ENCODE data around the gene RAB3D.
"Not testable (repeated sequence)": the region's sequence is repeated elsewhere in the genome, so short reads cannot be mapped to it uniquely, and the experiment has no call there.

RAB3D gene

DNA sequence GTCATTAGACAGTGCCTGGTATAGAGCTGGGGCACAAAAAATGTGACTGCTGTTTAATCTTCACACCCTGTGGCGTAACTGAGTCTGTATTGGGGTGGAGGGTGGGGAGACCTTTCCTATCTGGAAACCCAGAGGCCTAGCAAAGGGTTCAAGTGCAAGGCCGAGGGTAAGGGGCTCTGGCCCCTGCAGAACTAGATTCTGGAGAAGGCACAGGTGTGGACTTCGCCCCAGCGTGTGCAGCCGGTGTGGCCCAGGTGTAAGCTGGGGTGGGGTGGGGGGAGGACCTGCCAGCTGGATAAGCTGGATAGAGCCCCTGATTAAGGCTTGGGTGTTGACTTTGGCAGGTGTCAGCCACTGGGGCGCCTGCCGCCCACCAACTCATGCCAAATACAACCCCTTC is 1.3 kb downstream of the RAB3D start:
- DNase-seq, result no peak

DNA sequence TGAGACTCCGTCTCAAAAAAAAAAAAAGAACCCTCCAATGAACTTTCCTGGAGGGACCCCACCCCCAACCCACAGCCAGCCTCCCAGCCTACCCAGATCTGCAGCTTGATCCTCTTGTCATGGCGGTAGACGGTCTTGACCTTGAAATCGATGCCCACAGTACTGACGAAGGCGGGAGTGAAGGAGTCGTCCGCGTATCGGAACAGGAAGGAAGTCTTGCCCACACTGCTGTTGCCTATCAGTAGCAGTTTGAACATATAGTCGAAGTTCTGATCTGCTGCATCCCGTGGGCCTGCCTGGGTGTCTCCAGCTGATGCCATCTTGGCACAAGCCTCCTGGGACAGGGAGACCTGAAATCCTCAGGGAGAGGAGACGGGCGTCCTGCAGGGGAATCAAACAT is 2.4 kb downstream of the RAB3D start:
- DNase-seq, result no peak

DNA sequence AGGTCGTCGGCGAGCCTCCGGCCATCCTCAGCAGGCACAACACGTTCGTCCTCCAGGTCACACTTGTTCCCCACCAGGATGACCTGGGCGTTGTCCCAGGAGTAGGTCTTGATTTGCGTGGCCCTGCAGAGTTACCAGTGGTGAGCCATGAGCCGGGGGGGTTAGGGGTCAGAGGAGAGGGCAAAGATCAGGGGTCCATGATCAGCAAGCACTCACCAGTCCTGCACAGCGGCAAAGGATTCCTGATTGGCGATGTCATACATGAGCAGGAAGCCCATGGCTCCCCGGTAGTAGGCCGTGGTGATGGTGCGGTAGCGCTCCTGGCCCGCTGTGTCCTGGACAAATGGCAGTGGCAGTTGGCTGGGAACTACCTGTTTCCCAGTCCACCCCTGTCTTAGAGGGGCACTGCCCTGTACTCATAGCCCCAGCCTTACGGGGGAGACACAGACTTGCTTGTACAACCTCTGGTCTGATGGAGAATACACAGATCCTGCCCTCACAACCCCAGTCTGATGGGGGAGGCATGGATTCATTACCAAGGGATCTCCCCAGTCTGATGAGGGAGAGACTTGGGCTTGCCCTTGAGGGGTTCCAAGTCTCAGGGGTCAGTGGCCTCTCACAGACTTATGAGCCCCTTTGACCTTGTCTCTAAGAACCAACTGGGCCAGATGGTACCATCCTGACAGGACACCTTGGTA is 3.9 kb downstream of the RAB3D start:
- no peak for DNase-seq

DNA sequence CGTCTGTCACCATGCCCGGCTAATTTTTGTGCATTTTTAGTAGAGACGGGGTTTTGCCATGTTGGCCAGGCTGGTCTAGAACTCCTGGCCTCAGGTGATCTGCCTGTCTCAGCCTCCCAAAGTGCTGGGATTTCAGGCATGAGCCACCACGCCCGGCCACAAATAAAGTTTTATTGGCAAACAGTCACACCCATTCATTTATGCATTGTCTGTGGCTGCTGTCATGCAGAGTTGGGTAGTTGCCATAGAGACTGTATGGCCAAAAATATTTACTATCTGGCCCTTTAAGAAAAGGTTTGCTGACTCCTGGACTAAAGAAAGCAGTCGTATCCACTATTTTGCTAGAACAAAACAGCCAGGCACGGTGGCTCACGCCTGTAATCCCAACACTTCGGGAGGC is 5.6 kb downstream of the RAB3D start:
- DNase-seq, result not testable (repeated sequence)

DNA sequence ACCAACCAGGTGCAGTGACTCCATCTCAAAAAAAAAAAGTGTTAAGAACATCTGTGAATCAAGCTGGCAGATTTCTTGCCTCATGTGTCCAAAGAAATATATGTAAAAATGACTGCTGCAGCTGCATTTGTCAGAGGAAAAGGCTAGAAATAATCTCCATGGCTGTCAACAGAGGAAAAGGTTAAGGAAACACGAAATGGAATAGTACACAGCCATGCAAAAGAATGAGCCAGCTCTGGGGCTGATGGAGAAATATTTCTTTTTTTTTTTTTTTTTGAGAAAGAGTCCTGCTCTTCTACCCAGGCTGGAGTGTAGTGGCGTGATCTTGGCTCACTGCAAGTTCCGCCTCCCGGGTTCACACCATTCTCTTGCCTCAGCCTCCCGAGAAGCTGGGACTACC is 6.6 kb downstream of the RAB3D start:
- no peak for DNase-seq

DNA sequence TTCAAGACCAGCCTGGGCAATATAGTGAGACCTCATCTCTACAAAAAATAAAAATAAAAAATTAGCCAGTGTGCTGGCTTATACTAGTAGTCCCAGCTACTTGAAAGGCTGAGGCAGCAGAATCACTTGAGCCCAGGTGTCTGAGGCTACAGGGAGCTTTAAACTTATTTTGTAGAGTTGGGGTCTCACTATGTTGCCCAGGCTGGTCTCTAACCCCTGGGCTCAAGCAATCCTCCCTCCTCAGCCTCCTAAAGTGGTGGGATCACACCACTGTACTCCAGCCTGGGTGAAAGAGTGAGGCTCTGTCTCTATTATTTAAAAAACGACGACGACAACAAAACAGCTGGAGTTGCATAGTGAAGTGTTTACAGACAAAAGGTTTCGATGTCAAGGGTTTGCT is 8.0 kb downstream of the RAB3D start:
- no peak for DNase-seq

DNA sequence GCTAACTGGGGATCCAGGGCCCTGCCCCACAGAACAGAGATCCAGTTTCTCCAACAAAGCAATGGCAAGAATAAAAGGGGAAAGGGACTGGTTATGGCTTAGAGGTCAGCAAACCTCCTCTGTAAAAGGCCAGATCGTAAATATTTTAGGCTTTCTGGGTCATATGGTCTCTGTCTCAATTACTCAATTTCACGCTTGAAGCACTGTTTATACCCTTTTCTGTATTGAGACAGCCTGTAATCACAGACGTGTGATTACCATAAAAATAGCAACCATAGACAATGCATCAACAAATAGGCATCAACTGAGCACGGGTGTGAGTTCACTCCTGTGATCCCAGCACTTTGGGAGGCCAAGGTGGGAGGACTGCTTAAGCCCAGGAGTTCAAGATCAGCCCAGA is 9.3 kb downstream of the RAB3D start:
- DNase-seq, result no peak

DNA sequence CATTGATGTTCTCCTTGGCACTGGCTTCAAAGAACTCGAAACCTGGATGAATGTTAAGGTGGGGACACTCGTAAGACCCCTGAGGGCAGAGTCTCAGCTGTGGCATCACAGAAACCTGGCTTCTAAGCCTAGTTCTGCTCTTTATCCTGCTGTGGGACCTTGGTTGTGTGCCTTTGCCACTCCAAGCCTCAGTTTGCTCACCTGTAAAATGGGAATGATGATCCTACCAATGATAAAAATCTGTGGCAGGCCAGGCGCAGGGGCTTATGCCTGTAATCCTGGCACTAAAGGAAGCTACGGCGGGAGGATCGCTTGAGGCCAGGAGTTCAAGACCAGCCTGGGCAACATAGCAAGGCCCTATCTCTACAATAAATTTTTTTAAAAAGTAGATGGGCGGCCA is 13.9 kb downstream of the RAB3D start:
- no peak for DNase-seq

DNA sequence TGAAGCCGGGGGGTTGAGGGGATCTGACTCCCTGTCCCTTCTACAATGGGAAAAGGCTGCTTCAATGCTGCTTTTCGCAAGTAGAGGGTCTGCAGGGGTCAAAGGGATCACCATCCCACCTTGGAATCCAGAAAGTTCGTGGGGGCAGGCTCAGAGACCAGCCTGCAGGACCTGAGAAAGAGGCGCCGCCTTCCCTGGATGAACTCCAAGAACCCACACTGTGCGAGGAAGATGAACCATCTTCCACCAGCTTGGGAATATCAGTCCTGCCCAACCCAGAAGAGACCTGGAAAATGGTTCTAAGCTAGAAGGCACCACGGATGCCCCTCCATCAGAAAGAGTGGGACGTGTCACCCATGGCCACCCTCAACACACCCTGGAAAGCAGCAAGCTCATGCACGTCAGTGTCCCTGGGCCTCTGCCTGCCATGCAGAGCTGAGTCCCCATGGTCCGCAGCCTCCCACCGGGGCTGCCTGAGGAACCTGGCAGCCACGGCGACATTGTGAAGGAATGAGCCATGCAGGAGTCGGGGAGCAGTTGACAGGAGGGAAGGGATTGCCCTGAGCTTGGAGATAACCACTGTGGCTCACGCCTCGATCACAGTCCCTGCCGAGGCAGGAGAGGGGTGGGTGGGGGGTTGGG is 14.6 kb downstream of the RAB3D start:
- DNase-seq, result no peak

DNA sequence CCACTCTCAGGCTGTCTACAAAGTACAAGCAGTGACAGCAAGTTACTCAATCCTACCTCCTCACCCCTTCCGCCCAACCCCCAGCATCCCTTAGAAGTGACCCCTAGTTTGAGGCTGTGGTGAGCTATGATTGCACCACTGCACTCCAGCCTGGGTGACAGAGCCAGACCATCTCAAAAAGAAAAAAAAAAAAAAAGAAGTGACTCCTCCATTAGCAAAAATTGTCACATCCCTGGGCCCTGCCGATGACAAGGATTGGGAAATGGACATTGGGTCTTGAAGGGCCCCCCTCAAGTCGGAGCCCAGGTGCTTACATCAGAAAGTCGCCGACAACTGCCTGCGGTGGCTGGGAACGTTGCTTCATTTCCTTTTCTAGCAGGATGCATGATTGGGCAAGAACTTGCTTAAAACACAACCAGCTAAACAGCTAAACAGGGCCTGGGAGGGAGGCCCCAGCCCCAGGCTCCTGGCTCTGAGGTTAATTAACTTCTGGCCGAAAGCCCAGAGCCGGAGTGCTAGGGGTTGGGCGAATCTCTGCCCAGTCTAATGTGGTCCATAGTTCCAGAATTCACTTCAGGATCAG is 15.3 kb downstream of the RAB3D start:
- peak; percentile 66 for DNase-seq

DNA sequence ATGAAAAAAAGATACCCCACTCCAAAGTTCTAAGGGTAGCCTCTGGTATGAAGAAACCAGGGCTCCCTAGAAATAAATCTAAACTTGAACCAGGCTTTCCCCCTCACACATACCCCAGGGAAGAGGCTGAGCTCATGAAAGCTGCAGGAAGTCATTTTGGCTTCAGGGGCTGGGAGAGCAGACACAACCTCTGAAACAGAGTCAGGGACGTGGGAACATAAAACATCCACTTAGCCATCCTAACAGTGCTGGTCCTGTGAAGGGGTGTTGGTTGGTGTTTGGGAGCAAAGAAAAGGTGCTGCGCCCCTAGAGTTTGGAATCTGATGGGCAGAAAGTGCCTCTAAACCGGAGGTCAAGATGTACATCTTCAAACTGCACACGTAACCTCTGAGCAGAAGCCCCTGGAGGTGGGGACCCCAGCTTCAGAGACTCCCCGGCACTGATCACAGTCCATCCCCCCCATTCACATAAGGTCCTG is 15.8 kb downstream of the RAB3D start:
- DNase-seq, result no peak

DNA sequence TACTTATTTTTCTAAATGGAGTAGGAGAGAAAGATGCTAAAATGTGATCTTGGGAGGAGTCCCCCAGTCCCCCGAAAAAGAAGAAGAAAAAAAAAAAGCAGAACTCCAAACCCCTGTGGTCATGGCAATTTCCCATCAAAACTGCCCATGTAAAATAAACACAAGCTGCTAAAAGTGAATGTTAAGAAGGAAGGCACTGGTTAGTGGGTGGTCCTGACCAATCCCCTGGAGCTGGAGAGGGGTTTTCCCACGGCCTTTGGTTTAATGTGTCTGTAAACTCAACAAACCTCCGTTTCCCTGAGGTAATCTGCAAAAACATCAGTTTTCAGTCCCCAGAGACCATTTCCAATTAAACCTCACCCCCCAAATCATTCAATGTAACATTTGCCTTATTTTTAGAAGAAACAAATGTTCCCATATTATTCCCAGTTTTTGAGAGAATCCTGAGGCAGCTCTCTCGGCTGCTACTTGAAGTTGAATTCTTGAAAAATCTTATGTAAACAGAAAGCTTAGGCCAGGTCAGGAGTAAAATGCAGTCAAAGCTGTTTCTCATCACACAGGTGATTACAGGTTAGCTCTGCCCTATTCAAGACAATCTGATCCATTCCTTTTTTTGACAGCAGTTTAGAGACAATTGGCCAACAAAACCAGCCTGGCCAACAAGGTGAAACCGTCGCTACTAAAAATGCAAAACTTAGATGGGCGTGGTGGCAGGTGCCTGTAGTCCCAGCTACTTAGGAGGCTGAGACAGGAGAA is 17.0 kb downstream of the RAB3D start:
- DNase-seq, result no peak

DNA sequence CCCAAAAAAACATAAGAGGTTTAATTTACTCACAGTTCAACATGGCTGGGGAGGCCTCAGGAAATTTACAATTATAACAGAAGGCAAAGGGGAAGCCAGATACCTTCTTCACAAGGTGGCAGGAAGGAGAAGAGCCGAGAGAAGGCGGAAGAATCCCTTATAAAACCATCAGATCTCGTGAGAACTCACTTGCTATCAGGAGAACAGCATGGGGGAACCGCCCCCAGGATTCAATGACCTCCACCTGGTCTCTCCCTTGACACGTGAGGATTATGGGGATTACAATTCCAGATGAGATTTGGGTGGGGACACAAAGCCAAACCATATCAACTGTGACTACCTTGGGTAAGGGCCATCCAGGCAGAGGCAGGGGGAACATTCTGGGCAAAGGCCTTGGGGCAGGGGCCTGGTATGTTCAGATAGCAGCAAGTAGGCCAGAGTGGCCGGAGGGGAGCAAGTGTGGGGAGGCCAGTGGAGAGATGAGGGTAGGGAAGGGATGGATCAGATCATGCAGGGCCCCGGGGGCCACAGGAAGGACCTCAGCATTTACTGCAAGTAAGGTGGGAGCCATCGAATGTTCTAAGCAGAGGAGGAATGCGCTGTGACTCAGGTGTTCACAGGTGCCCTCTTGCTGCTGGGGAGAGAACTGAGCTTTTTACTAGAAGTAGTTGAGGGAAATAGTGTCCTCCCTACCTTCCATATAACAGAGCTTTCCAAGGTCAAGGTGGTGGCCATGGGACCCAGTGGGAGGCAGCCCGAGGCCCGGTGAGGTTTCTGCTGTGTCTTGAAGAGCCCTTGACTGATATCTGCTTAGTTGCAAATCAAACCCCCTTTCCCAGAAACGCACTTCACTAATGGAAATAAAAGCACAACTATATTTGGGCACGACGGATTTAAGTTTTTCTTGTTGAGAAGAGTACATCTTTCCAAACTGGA is 18.0 kb downstream of the RAB3D start:
- DNase-seq, result no peak

DNA sequence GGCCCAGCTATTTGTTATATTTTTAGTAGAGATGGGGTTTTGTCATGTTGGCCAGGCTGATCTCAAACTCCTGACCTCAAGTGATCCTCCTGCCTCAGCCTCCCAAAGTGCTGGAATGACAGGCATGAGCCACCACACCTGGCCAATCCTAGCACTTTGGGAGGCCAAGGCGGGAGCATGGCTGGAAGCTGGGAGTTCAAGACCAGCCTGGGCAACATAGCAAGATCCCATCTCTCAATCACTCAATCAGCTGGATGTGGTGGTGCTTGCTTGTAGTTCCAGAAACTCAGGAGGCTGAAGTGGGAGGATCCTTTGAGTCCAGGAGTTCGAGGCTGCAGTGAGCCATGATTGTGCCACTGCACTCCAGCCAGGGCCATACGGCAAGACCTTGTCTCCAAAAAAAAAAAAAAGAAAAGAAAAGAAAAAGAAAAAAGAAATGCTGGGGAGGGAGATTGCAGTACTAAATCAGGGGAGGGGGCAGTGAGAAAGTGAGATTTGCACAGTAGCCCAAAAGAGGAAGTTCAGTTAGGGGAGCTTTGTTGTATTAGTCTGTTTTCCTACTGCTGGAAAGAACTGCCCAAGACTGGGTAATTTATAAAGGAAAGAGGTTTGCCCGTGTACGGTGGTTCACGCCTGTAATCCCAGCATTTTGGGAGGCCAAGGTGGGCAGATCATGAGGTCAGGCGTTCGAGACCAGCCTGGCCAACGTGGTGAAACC is 19.0 kb downstream of the RAB3D start:
- DNase-seq, result not testable (repeated sequence)

DNA sequence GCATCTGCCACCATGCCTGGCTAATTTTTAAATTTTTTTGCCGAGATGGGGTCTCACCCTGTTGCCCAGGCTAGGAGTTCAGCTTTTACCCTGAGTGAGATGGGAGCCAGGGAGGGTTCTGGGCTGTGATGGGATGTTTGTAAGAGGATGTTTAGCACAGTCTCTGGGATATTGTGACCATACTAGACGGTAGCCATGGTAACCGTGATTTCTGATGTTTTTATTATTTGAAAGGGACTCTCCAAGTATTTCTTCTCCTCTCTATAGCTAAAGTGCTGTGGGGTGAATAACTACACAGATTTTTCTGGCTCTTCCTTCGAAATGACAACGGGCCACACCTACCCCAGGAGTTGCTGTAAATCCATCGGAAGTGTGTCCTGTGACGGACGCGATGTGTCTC is 33.1 kb downstream of the RAB3D start:
- DNase-seq, result no peak

DNA sequence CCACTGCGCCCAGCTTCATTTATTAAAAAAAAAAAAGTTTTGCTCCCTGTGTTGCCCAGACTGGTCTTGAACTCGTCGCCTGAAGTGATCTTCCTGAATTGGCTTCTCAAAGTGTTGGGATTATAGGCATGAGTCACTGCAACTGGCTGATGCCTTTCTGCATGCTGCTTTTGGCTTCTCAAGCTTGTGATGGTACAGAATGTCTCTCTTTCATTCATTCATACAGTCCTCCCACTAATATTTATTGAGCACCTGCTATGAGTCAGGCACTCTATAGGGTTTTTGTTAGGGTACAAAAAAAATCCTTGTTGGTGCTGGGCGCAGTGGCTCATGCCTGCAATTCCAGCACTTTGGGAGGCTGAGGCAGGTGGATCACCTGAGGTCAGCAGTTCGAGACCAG is 34.5 kb downstream of the RAB3D start:
- no peak for DNase-seq

DNA sequence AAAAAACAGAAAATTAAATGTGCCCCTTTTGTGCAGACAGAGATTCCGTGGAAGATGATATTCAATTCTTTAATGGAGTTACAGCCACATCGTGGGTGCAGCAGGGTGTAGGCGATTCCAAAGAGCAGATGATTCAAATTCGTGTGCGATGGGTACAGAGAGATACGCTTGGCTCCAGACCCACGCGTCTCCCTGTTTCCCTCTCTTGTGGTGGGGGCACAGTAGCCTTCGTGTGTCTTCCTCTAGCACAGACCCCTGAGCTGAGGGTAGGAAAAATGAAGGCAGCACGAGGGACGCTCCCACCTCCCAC is 38.7 kb downstream of the RAB3D start:
- DNase-seq, result no peak

DNA sequence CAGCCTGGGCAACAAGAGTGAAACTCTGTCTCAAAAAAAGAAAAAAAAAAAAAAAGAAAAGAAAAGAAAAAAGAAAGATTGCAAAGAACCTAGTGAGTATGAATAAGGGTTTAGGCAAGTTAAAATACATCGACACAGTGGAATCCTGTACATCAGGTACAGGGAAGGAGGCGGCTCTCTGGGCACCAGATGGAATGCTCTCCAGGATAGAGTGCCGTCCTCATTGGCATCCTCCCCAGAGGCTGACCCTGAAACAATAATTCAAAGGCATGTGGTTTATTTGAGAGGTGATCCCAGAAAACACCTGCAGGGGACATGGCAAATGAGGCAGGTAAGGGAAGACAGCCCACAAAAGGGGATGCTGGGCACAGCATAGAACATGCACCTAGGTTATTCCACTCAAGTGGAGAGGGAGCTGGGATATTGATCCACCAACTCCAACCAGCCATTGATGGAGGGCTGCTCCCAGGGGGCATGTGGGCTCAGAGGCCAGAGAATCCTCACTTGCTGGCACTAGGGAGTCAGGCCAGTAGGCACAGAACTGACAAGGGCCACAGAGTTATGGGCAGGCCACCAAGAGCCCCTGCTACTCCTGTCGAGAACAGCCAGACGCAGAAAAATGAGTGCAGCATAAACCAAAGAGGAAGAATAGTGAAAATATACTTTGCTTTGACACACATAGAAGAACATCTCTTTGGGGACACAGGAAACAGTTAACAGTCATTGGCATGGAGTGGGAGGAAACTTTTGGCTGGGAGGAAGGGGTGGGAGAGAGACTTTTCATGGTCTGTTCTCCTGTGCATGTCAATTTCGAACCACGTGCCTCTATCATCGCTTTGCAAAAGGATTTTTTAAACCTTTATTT is 39.3 kb downstream of the RAB3D start:
- DNase-seq, result no peak

DNA sequence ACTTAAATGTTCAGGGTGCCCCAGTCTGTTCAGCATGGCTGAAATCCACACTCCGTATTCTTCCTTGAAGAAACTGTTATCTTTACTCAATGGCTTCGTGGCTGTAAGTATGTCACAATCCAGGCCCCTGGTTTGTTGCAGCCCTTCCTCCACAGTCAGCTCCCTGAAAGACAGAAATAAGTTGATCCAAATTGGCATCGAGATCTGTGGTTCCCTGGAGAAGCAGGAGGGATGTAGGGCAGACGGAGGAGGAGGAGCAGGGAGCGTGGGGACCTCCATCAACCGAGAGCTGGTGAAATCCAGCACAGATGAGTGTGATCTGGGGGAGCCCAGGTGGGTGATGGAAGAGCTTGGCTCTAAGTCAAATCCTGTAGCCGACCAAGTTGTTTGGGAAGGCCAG is 43.2 kb downstream of the RAB3D start:
- no peak for DNase-seq

DNA sequence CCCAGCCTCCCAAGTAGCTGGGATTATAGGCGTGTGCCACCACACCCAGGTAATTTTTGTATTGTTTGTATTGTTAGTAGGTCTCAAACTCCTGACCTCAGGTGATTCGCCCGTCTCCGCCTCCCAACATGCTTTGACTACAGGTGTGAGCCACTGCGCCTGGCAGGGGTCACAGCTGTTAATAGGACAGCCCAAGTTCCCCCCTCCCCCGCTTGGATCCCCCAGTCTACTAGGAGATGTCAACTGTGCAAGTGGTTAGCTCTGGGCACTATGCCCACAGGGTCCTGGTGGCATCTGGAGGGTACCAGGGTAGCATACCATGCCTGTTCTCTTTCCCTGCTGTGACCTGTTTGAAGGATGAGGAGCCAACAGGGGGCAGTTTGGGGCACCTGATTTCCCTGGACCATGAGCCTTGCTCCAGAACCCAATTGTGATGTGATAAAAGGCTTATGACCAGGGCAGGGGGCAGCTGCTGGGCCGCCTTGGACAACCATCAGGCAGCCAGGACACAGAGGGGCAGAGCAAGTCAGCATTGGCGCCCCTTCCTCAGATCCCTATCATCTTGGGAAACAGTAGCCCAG is 43.7 kb downstream of the RAB3D start, which contains the start of gene TSPAN16:
Gene TSPAN16, plus strand, starts transcription at position 496 of the 581 bp plus-strand sequence. CDS start 138 bp downstream, outside the sequence.
- no peak for DNase-seq

DNA sequence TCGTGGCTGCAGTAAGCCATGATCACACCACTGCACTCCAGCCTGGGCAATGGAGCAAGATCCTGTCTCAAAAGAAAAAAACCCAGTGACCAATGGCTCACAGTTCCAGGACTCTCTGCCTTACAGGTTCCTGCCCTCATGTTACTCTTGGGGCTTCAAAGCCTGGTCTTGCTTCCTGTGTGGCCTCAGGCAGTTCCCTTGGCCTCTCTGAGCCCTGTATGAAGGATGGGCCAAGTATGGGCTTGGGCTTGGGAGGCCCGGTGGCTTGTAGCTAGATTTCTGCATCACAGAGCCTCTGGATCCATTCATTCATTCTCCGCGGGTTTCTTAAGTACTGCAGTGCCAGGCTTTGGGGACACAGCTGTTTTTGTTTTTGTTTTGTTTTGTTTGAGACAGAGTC is 44.3 kb downstream of the RAB3D start:
- no peak for DNase-seq

Data from stimulated activated CD8-positive, alpha-beta memory T cell treated with anti-CD3 and anti-CD28 coated beads, Interleukin-4, amount 100 ng/mL, for 48 hours (primary cell).